Activated naive CD4-positive, alpha-beta T cell treated with anti-CD3 and anti-CD28 coated beads, Interleukin-2, amount 10 ng/mL, durations not matched to agents 7 days and 5 days (primary cell): ENCODE results near the gene MDM2.

Experiments used
- CTCF ChIA-PET: fragments of 350-600 bp; sonication (Branson Sonifier 250); formaldehyde crosslinking; loops from one replicate; lab custom pipeline; 2021; ENCODE audit warnings: antibody characterized with exemption; lab: Charles Lee
- DNase-seq: peaks from one replicate; pipeline ENCODE4 v3.0.0-alpha.2; 2020
- H3K27ac Mint-ChIP-seq: one replicate; pipeline ENCODE4 v1.8.0; 2021; ENCODE audit warnings: mild to moderate bottlenecking, moderate library complexity, mixed read lengths
- H3K27me3 Mint-ChIP-seq: one replicate; pipeline ENCODE4 v1.8.0; 2021; ENCODE audit warnings: mild to moderate bottlenecking, mixed read lengths
- H3K36me3 Mint-ChIP-seq: one replicate; pipeline ENCODE4 v1.8.0; 2021; ENCODE audit warnings: mixed read lengths
- H3K4me1 Mint-ChIP-seq: one replicate; pipeline ENCODE4 v1.8.0; 2021; ENCODE audit warnings: mixed read lengths
- H3K4me3 Mint-ChIP-seq: one replicate; pipeline ENCODE4 v1.8.0; 2021; ENCODE audit warnings: mild to moderate bottlenecking, moderate library complexity, mixed read lengths
- H3K9me3 Mint-ChIP-seq: one replicate; pipeline ENCODE4 v1.8.0; 2021; ENCODE audit warnings: mixed read lengths

MDM2 gene

GRCh38 chr12:68775121-68775630, 32.8 kb upstream of the MDM2 start:
- Mint-ChIP-seq H3K4me1 (peaks cover 19% of the 10 kb centered on the region), H3K36me3 (peaks cover 5% of the 10 kb centered on the region), H3K27me3 (no peaks in the 10 kb centered on the region), H3K9me3 (no peaks in the 10 kb centered on the region), H3K4me3 (no peak overlapping the region), H3K27ac (no peak overlapping the region)
- CTCF ChIA-PET = no interaction called here
- DNase-seq = no peak

- DNase-seq = no peak
- CTCF ChIA-PET = no interaction called here
- no peak overlapping the region for H3K4me3 Mint-ChIP-seq
Measured at GRCh38 chr12:68776976-68777610, 30.9 kb upstream of the MDM2 start.

GRCh38 chr12:68779280-68779679, 28.7 kb upstream of the MDM2 start:
- no peak overlapping the region for H3K4me3 Mint-ChIP-seq
- DNase-seq = no peak
- H3K36me3 Mint-ChIP-seq = peaks cover 2% of the 10 kb centered on the region
- CTCF ChIA-PET = no interaction called here
- H3K9me3 Mint-ChIP-seq = no peaks in the 10 kb centered on the region
- H3K27ac Mint-ChIP-seq = no peak overlapping the region
- no peaks in the 10 kb centered on the region for H3K27me3 Mint-ChIP-seq
- H3K4me1 Mint-ChIP-seq = no peaks in the 10 kb centered on the region

More at GRCh38 chr12:68776976-68777610, 30.9 kb upstream of the MDM2 start:
- Mint-ChIP-seq H3K27ac (no peak overlapping the region), H3K4me1 (peaks cover 19% of the 10 kb centered on the region), H3K27me3 (no peaks in the 10 kb centered on the region), H3K9me3 (no peaks in the 10 kb centered on the region), H3K36me3 (peaks cover 5% of the 10 kb centered on the region)

GRCh38 chr12:68780731-68781130, 27.2 kb upstream of the MDM2 start:
- H3K36me3 Mint-ChIP-seq = peaks cover 2% of the 10 kb centered on the region
- H3K9me3 Mint-ChIP-seq = no peaks in the 10 kb centered on the region
- H3K27ac Mint-ChIP-seq = no peak overlapping the region
- no peak overlapping the region for H3K4me3 Mint-ChIP-seq
- no peak for DNase-seq
- no peaks in the 10 kb centered on the region for H3K27me3 Mint-ChIP-seq
- CTCF ChIA-PET = no interaction called here
- H3K4me1 Mint-ChIP-seq = no peaks in the 10 kb centered on the region

- no peaks in the 10 kb centered on the region for H3K9me3 Mint-ChIP-seq
- no peak overlapping the region for H3K27ac Mint-ChIP-seq
- no peak overlapping the region for H3K4me3 Mint-ChIP-seq
- no peaks in the 10 kb centered on the region for H3K4me1 Mint-ChIP-seq
- CTCF ChIA-PET = interaction anchor here (0.9 kb wide), 1 partner anchor 48 kb away, joined by 3 read pairs; no protein-coding TSS in a partner anchor
- peaks cover 2% of the 10 kb centered on the region for H3K36me3 Mint-ChIP-seq
- H3K27me3 Mint-ChIP-seq = no peaks in the 10 kb centered on the region
- DNase-seq = no peak
Measured at GRCh38 chr12:68781728-68782127, 26.2 kb upstream of the MDM2 start.

- Mint-ChIP-seq H3K4me3 (no peak overlapping the region), H3K27me3 (no peaks in the 10 kb centered on the region), H3K4me1 (peaks cover 7% of the 10 kb centered on the region), H3K9me3 (no peaks in the 10 kb centered on the region), H3K36me3 (peaks cover 2% of the 10 kb centered on the region), H3K27ac (no peak overlapping the region)
- no peak for DNase-seq
- CTCF ChIA-PET = no interaction called here
Measured at GRCh38 chr12:68784015-68784414, 24.0 kb upstream of the MDM2 start.

- Mint-ChIP-seq H3K27me3 (no peaks in the 10 kb centered on the region), H3K36me3 (peaks cover 2% of the 10 kb centered on the region), H3K4me1 (peaks cover 7% of the 10 kb centered on the region), H3K27ac (no peak overlapping the region), H3K4me3 (no peak overlapping the region), H3K9me3 (no peaks in the 10 kb centered on the region)
- CTCF ChIA-PET = no interaction called here
- no peak for DNase-seq
Measured at GRCh38 chr12:68785358-68785757, 22.6 kb upstream of the MDM2 start.

- H3K4me3 Mint-ChIP-seq = no peak overlapping the region
- H3K4me1 Mint-ChIP-seq = peaks cover 7% of the 10 kb centered on the region
- H3K27me3 Mint-ChIP-seq = no peaks in the 10 kb centered on the region
- H3K27ac Mint-ChIP-seq = no peak overlapping the region
- CTCF ChIA-PET = no interaction called here
- no peaks in the 10 kb centered on the region for H3K9me3 Mint-ChIP-seq
- peaks cover 2% of the 10 kb centered on the region for H3K36me3 Mint-ChIP-seq
- no peak for DNase-seq
Measured at GRCh38 chr12:68785823-68786222, 22.2 kb upstream of the MDM2 start.

GRCh38 chr12:68786929-68787328, 21.0 kb upstream of the MDM2 start:
- Mint-ChIP-seq H3K27me3 (no peaks in the 10 kb centered on the region), H3K4me1 (peaks cover 7% of the 10 kb centered on the region), H3K27ac (no peak overlapping the region), H3K36me3 (peaks cover under 1% of the 10 kb centered on the region), H3K4me3 (no peak overlapping the region), H3K9me3 (no peaks in the 10 kb centered on the region)
- no peak for DNase-seq
- CTCF ChIA-PET = interaction anchor here (1.0 to 1.3 kb wide), 2 partner anchors 13 to 43 kb away, joined by 3 to 4 read pairs; no protein-coding TSS in a partner anchor

GRCh38 chr12:68788554-68789143, 19.3 kb upstream of the MDM2 start:
- Mint-ChIP-seq H3K27ac (no peak overlapping the region), H3K27me3 (no peaks in the 10 kb centered on the region), H3K4me1 (peaks cover 7% of the 10 kb centered on the region), H3K4me3 (no peak overlapping the region), H3K9me3 (no peaks in the 10 kb centered on the region), H3K36me3 (no peaks in the 10 kb centered on the region)
- CTCF ChIA-PET = no interaction called here
- DNase-seq = no peak

GRCh38 chr12:68789144-68789878, 18.7 kb upstream of the MDM2 start:
- CTCF ChIA-PET = no interaction called here
- no peaks in the 10 kb centered on the region for H3K36me3 Mint-ChIP-seq
- H3K9me3 Mint-ChIP-seq = no peaks in the 10 kb centered on the region
- no peak overlapping the region for H3K4me3 Mint-ChIP-seq
- H3K27ac Mint-ChIP-seq = no peak overlapping the region
- peaks cover 7% of the 10 kb centered on the region for H3K4me1 Mint-ChIP-seq
- no peaks in the 10 kb centered on the region for H3K27me3 Mint-ChIP-seq
- DNase-seq = no peak

- no peaks in the 10 kb centered on the region for H3K36me3 Mint-ChIP-seq
- no peak for DNase-seq
- H3K9me3 Mint-ChIP-seq = no peaks in the 10 kb centered on the region
- H3K27ac Mint-ChIP-seq = no peak overlapping the region
- no peak overlapping the region for H3K4me3 Mint-ChIP-seq
- CTCF ChIA-PET = no interaction called here
- peaks cover 7% of the 10 kb centered on the region for H3K4me1 Mint-ChIP-seq
- H3K27me3 Mint-ChIP-seq = no peaks in the 10 kb centered on the region
Measured at GRCh38 chr12:68790081-68790951, 17.7 kb upstream of the MDM2 start.

GRCh38 chr12:68790952-68791234, 17.1 kb upstream of the MDM2 start:
- H3K4me1 Mint-ChIP-seq = peaks cover 7% of the 10 kb centered on the region
- no peak for DNase-seq
- H3K36me3 Mint-ChIP-seq = no peaks in the 10 kb centered on the region
- CTCF ChIA-PET = no interaction called here
- no peak overlapping the region for H3K4me3 Mint-ChIP-seq
- H3K27ac Mint-ChIP-seq = no peak overlapping the region
- no peaks in the 10 kb centered on the region for H3K9me3 Mint-ChIP-seq
- H3K27me3 Mint-ChIP-seq = no peaks in the 10 kb centered on the region

GRCh38 chr12:68791897-68792481, 16.0 kb upstream of the MDM2 start:
- no peak overlapping the region for H3K27ac Mint-ChIP-seq
- no peaks in the 10 kb centered on the region for H3K27me3 Mint-ChIP-seq
- no peaks in the 10 kb centered on the region for H3K9me3 Mint-ChIP-seq
- no peak for DNase-seq
- CTCF ChIA-PET = no interaction called here
- H3K4me1 Mint-ChIP-seq = peaks cover 7% of the 10 kb centered on the region
- H3K4me3 Mint-ChIP-seq = no peak overlapping the region
- H3K36me3 Mint-ChIP-seq = no peaks in the 10 kb centered on the region
